GM21529 (cell line): ENCODE data around the gene QSOX2.

ENCODE experiments used
- ATAC-seq: cut with Tn5 transposase; IDR thresholded peaks from one replicate; pipeline ENCODE4 v1.9.1; 2021; ENCODE audit not compliant: unreplicated experiment

The QSOX2 gene

DNA sequence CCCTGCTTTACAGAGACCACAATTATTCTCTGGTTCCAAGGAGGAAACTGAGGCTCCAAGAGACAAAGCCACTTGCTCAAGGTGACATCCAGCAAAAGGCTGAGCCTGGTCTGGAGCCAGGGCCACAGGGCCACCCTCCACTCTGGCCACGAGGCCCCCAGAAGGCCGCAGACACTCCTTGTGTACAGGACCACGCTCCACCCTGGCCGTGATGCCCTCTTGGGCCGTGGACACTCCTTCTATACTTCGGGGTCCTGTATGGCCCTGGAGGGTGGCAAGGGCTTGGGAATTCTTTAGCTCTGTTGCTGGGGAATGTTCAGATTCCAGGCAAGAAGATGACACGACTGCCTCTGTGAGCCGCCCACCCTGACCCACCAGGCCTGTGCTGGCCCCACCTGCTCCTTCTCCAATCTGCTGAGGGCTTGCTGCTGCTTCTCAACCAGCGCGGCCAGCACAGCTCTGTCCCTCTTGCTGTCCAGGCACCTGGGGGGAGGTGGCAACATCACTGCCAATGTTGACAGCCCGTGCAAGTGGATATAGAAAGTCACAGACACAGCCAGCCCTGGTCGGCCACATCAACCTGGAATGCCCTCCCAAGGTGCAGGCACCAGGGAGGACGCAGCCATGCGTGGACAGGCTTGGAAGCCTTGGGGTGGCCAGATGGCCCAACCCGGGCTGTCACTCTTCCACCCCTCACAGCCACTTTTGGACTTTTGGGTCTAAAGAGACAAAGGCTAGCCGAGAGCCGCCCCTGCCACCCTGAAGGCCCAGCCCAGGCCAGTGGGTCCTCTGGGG, 20.1 kb upstream of the QSOX2 start:
- no peak for ATAC-seq

DNA sequence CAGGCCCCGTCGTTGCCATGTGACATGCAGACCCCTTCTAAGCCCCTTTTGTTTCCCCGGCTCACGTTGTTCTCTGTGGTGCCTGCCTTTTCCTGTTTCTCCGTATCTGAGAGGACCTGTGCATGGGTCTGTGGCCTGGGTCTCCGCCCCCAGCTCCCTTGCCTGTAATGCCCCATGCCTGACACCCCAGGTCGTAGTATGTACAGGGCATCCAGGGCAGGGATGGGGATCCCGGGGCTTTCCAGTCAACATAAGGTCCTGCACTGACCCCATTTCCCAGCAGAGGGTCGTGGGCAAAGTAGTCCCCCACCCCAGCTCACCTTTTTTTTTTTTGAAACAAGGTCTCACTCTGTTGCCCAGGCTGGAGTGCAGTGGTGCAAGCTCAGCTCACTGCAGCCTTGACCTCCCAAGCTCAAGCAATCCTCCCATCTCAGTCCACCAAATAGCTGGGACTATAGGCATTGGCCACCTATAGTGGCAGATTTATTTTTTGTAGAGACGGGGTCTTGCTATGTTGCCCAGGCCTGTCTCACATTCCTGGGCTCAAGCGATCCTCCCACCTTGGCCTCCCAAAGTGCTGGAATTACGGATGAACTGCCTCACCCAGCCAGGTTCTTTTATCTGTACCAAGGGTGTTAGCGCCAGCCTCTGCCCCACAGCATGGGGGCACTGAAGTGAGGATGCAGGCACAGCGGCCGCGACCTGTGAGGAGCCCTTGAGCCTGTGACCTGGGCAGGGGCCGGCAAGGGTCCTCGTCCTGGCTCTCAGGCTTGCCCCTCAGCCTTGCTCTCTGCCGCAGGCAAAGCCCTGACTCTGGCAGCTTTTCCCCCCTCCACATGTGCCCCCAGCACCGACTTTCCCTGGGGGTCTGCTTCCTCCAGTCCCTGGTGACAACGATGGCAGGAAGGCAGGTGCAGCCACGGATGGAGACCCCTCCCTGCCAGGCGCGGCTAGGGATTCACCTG, 19.1 kb upstream of the QSOX2 start:
- ATAC-seq = no peak

DNA sequence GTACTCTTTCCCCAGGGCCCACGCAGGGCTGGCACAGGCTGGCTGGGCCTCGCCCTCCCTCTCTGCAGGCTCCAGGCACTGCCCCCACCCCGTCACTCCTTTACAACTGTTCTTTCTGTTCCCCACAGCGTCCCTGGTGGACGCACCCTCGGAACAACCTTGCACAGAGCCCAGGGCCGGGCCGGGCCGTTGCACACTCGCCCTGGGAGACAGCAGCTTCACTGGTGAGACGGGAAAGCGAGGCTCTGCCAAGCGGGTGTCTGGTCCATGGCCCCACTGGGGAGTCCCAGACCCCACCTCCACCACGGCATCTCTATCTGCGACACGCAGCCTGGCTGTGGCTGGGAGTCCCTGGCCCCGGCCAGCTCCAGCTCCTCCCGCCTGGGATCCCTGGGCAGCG, 18.4 kb upstream of the QSOX2 start:
- ATAC-seq = no peak

DNA sequence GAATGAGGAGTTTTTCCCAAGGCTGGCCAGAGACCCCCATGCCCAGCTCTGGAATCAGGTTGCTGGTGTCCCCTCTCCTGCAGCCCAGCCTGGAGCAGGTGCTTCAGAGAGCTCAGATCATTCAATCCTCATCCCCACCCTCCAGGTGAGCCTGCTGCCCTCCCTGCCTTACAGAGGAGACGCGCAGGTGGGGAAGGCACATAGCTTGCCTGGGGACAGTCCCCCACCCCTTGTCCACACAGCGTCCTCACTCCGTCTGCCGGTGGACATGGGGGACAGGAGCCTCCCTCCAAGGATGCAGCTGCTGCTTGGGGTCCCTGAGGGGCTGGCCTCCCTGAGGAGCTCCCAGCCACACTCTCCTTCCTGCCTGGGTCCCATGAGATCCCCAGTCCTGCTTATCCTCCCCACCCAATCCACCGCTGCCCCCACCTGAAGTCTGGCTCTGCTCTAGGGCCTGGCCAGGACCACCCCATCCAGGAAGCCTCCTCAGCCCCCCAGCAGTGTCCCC, 17.1 kb upstream of the QSOX2 start:
- ATAC-seq = no peak

DNA sequence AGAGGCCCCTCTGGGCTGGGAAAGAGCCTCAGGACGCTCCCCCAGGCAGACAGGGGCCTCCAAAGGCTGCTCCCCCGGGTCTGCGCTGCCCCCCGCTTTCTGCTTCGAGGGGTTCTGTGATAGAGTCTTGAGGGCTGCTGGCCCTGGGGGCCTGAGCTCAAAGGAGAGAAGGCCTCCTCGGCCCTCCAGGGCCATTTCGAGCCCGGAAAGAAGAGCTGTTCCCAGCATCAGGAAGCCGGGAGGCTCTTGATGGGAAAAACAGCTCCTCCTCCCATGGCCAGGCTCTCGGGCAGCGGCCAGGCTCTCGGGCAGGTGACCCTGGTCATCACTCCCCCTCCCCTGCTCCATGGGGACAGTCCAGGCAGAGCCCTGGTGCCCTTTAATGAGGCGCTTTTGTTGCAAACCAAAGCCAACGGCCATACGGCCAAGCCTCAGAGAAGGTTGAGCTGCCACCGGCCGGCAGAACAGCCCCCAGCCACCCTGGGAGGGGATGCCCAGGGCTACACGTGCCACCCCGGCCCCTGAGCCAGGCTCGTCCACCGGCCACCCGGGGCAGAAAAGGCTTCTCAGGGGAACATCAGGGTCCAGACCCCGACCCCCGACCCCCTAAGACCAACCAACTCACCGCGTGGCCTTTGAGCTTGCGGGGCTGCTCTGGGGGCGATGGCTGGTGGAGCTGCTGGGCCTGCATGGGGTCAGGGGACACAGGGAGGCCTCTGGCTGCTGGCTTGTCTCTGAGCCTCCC, 16.2 kb upstream of the QSOX2 start:
- no peak for ATAC-seq

DNA sequence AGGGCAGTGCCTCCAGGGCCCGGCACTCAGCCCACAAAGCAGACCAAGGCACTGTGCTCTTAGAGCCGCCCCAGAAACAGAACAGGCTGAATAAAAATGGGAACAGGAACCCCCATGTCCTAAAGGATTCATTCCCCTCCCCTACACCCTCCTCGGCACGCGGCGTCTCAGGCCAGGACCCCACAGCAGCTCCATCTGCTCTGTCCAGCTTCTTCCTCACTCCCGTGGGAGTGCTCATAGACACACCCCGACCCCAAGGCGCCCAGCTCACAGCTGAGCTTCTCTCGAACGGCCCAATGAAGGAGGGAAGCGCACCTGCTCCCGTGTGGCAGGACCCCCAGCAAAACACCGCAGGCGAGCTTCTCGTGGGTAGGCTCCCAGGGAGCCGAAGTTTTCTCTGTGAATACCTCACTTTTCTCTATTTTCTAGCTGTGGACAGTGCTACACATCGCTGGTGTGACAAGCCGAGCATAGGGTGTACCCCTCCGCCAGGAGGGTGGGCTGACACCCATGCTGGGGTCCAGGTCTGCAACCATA, 15.4 kb upstream of the QSOX2 start:
- ATAC-seq = no peak

DNA sequence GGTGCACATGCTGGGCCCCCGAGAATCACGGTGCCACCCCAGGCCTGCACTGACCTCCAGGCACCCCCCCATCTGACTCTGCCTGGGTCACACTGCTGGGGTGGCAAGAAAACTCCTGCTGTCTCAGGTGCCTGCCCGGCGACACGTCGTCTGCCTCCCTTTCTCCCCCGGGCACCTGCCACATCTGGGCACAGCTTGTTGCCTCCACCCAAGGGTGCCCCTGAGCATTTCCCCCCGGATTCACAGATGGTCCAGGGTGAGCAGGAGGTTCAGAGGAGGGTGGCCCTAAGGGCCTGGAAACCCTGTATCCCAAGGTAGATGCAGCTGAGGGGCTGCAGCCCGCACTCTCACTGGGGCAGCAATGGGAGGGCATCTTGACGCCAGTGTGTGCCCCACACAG, 14.9 kb upstream of the QSOX2 start:
- ATAC-seq = no peak

DNA sequence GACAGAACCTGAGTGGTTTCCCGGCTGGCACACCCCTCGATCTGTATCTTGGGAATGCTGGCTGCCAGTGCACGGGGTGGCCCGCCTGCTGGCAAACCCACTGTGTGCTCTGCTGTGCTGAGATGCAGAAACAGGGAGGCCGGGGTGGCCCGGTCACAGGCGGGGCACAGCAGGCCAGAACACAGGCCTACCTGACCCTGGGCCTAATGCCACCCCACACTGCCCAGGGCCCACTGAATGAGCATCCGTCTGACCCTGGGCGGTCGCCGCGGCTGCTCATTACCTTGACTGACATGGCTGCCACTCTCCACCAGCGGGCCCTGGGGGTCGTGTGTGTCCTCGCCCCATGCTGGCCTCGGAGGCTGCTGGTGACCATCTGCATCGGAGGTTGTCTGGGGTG, 14.2 kb upstream of the QSOX2 start:
- no peak for ATAC-seq

DNA sequence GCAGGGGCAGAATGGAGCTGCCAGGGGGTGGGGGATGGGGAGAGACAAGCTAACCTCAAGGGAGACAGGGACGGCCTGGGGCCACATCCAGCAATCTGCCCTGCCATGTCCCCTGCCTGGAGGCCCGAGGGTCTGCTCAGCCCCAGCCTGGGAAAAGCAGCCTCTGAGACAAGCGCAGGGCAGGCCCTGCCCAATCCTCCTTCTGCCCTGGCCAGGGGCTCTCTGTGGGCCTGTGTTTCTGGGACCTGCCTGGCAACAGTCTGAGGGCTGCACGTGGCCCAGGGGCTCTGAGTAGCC, 13.9 kb upstream of the QSOX2 start:
- no peak for ATAC-seq

DNA sequence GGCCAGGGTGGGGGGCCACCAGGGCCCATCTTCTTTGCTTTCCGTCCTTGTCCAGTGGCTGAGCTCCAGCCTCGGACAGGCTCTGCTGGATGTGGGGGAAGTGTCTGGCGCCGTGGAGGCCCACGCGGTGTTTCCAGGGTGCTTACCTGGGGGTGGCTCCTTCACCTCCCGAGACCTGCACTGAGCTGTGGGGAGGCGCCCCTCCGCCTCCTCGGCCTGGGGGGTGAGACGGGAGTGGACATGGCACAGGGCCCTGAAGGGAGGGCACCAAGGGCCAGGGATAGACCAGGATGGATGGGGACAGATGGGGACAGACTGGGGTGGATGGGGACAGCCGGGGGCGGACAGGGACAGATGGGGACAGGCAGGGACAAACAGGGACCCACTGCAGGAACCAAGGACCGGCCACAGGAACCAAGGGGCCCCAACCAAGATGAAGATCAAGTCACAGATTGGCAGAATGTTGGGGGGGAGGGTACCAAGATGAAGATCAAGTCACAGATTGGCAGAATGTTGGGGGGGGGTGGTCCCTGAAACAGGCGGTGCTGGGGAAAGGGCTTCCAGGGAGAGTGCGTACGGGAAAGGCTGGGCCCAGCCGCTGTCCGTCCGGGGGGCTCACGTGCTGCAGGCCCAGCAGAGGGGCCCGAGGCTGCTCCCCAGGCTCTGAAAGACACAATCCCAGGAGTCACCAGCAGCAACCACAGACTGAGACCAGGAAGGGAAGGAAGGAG, 13.3 kb upstream of the QSOX2 start:
- ATAC-seq = no peak

DNA sequence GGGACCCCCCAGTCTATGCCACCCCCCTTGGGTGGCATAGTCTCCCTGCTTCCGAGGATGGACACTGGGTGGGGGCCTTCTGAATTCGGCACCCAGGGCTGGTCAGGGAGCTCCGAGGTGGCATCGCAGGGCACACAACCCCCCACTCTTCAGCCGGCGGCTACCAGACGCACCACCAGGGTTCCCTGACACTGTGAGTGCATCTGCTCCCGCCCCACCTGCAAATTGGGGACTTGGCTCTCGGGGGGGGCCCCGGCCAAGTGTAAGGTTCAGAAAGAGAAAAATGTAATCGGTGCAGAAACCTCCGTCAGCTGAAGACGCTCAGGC, 12.7 kb upstream of the QSOX2 start:
- no peak for ATAC-seq

DNA sequence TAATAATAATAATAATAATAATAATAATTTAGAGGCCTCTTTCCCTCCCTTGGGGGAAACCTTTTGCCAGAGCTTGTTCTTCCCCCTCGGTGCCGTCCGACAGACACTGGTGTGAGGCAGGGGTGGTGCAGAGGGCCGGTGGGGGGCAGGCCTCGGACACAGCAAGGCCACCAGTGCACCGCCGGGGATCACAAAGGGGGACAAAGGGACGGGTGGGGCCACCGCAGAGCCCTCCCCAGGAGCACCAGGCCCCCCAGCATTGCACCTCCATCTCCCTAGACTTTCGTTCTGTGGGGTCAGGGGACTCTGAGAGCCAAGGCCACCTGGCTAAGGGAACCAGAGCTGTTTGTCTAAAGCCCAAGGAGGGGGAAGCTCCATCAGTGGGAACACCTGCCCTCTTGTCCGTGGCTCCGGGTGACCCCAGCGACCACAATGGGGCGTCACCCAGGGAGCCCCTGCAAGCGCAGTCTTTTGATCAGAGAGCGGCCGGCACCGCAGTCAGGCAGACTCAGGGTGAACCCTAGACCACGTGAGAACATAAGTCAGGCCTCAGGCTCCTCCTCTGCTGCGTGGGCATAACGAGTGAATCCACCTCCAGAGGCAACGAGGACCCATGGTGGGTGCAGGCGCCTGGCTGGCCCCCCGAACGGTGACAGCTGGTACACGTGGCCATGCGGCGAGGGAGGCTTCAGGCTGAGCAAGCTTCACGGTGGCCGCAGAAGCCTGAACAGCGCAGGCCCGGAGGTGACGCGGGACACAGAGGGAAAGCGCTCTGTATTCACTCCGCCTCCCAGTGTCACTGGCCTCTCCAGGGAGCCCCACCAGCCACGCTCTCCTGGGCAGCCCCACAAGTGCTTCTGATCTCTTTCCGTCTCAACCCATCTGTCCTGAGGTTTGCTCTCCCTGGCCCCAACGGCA, 12.0 kb upstream of the QSOX2 start:
- no peak for ATAC-seq

DNA sequence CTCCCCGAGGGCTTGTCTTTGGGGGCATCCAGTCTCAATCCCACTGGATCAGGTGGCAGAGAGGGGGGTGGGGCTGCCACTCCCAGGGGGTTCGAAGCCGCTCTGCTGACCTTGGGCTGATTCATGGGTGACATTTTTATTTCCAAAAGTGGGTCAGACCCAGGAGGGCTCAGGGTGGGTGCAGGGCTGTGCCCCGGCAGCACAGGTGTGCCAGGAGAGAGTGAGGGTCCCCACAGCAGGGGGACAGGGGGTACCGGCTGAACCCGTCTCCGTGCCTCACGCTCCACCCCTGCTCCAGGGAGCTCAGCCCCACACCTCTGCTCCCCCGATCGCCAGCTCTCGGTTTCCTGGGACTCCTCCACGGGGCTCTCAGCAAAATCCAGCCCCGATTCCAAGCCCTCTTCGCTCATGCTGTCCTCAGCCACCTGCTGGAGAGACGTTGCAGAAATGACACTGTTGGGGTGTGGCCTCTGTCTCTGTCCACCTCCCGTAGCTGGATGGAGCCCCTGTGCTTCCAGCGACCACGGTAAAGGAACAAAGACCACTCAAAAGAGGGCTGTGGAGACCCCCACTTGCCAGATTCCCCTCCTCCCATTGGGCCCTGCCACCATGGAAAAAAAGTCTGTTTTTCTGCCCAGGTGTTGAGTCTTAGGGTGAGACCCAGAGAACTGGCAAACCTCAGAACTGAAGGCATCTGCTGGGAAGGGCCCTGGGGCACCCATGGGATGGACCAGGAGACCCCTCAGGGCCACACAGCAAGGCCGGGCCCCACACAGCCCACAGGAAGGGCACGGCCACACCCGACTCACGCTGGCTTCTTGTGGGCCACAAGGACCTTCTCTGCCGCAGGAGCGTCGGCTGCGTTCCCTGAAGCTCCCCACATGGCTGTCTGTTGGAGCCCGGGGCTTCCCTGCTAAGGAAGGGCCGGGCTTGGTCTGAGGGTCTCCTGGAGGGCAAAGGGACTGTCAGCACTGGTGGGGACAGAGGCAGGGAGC, 10.6 kb upstream of the QSOX2 start:
- ATAC-seq = no peak

DNA sequence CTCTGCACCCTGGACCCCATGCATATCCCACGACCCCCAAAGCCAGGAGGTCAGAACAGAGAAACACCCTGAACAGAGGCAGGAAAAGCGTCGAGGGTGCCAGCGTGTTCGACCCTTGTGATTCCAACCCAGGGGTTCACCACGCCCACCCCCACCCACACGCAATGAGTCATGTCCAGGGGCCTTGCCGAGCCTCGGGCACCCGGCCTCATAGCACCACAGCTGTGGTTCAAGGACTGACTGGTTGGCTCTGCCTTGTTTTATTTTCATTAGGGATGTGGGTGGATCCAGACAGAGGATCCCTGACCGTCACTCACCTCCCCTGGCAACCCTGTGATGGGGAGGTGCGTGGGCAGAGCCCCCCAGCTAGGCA, 9.5 kb upstream of the QSOX2 start:
- no peak for ATAC-seq

DNA sequence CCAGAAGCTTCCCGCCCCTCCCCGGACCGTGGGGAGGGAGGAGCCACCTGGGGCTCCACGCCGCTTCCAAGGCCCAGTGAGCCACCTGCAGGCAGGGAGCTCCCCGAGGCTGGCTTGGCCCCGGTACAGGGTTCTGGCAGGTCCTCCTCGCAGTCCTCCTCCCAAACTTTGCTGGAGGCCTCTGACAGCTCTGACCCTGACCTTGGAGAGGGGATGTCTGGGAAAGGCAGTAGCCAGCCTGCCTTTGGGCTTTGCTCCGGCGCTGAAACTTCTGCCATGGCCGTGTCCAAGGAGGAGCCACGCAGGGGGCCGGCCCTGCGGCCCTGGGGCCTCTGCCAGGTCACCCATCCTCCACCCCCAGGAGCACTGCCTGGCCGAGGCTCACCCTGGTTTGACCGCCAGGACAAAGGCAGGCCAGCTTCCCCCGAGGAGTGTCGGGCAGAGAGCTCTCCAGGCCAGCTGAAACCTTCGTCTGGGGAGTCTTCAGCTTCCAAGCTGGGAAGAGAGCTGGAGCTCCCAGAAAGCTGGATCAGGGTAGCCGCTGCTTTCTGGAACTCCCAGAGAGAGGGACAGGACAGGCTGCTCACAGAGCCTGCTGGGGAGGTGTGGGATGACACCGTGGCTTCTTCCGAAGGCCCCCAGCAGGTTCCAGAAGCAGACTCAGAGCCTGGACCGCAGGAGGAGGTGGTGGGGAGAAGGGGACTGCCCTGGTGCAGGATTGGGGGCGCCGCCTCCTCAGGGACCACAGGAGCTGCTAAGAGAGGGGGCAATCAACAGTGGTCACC, 9.0 kb upstream of the QSOX2 start:
- no peak for ATAC-seq

DNA sequence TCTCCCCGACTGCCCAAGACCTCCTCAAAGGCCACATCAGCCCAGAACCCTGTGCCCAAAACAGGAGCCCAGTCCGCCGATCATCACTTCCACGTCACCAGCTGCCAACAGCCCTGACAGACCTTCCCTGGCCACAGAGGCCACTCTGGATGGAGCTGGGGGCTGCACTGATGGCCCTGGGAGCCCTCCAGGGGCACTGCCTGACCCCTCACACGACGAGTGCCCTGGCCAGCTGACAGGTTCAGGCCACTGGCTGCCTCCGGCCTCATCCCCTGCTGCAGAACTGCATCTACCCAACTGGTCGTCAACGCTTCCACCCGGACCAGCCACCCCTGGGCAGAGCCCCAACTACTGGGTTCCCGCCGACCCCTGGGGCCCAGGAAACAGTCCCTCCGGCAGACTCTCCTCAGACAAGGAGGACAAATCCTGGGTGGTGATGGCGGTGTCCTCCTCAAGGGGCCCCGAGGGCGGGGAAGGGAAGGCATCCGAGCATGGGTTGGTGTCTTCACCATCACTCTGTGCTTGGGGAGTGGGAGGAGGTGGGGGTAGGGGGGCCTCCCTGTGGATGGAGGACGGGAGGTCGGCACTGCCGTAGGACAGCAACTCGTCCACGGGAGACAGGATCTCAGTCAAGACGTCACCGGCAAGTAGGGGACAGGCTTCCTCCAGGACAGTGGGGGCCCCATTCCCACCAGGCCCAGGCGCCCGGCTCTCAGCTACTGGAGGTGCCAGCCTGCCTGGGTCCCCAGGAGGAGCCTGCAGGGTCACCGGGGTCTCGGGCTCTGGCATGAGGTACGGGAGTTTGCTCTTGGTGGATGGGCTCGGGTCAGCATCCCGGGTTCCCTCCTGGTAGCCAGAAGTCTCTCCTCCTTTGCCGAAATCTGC, 7.9 kb upstream of the QSOX2 start:
- ATAC-seq = no peak

DNA sequence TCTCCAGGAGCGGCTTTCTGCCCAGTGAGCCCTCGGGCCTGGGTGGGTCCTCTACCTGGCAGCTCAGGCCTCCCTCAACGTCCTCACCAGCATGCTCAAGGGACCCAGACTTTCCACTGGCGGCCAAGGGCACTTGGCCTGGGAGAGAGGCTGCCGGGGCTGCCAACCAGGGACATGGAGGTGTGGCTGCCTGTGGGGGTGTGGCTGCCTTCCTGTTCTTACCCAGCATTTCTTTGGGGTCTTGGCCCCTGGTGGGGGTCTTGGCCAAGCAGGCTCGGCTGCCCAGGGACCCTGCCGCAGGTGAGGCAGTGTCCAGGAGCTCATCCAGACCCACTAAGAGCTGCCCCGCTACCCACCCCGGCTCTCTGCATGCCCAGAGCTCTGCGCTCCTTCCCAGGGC, 7.2 kb upstream of the QSOX2 start:
- ATAC-seq = no peak
